HG03025 (cell line): Measurements from ENCODE around the gene SRGAP1.
A peak's percentile ranks its signal among the peaks of the same experiment; 100 is the strongest.
"Not testable (repeated sequence)": the region's sequence is repeated elsewhere in the genome, so short reads cannot be mapped to it uniquely, and the experiment has no call there.

Experiments used
- ATAC-seq: cut with Tn5 transposase; IDR thresholded peaks from one replicate; pipeline ENCODE4 v1.9.1; 2021; ENCODE audit warnings: mild to moderate bottlenecking, moderate library complexity; ENCODE audit not compliant: unreplicated experiment, low FRiP score

The SRGAP1 gene

GRCh38 chr12:64177001-64177400, 332.5 kb downstream of the SRGAP1 start:
- ATAC-seq = no peak

GRCh38 chr12:64178122-64178521, 333.6 kb downstream of the SRGAP1 start:
- no peak for ATAC-seq

- no peak for ATAC-seq
These were observed 336.5 kb downstream of the SRGAP1 start for GRCh38 chr12:64180951-64181350.

- no peak for ATAC-seq
These were observed 337.2 kb downstream of the SRGAP1 start for GRCh38 chr12:64181430-64182291.

DNA sequence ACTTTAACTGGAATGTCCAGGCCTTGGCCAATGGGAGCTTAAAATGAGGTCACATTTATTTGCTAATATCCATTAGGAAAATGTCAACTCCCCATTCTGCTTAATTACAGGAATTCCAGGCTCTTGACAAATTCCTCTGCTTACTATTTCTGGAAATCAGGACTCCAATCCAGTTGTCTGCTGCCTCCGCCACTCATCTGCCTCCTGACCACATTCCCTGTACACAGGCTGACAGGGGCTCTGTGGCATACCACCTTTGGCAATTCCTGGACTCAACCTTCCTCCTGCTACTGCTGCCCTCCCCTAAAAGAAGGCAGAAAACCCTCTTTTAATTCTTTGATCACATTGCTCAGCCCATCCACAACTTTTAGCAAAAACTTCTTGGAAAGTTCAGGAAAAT, 339.7 kb downstream of the SRGAP1 start:
- ATAC-seq = no peak

DNA sequence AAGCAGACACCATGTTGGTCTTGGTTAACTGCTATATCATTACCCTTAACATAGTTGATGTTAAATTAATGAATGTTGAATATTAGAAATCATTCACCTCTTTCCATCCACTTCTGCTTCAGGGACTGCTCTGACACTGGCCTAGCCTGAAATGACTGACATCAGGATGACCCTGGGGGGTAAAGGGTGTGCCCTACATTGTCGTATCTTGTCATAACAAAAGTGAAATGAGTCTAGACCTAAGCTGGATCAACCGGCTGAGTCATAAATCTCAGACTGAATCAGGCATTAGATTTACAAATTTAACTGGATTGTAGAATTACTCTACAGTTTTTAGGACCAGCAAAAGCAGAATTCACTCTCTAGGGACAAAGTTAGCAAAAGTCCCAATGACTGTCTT, 342.3 kb downstream of the SRGAP1 start:
- ATAC-seq = peak; percentile 66

DNA sequence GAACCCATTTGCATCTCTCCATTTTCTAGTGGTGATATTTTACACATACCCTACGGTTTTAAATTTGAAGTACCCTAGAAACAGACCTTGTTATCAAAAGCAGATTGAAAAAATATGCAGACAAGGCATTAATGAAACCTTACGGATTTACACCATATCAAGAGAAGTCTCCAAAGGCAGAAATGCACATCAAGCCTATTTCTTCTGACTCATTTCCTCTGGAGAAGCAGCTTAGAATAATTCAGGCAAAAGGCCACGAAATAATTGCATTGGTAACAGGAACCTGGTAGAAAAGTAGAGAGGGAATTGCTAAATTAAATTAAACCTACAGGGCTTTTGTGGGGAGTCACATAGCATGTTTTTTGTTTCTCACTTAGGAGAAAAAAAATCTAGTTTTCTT, 342.9 kb downstream of the SRGAP1 start:
- ATAC-seq = no peak

GRCh38 chr12:64187794-64188193, 343.3 kb downstream of the SRGAP1 start:
- ATAC-seq = no peak

DNA sequence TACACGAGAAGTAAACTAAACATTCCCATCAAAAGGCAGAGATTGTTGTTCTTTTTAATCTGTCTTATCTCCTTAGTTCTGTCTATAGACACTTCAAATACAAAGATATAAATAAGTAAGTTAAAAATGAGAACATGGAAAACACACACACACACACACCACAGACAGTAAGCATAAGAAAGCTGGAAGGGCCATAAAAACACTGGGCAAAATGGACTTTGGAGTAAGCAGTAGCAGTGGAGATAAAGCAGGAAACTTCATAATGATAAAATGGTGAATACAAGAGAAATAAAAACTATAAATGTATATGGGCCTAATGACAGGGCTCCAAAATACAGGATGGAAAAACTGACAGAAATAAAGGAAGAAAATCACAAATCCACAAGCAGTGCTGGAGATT, 345.0 kb downstream of the SRGAP1 start:
- no peak for ATAC-seq

DNA sequence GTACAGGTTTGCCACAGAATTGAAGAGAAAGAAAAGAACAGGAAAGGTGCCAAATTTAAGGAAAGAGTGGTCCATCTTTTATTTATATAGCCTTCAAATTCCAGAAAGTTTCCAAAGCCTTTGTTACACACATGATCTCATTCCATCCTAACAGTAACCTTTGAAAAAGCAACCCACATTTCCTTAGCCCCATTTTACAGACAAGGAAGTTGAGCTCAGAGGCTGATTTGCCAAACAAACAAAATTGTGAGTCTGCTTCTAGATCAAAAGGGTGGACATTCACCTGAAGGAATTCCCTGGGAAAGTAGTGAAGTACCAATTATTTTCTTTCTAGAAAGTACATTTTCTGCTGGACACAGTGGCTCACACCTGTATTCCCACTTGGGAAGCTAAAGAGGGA, 345.6 kb downstream of the SRGAP1 start:
- no peak for ATAC-seq

DNA sequence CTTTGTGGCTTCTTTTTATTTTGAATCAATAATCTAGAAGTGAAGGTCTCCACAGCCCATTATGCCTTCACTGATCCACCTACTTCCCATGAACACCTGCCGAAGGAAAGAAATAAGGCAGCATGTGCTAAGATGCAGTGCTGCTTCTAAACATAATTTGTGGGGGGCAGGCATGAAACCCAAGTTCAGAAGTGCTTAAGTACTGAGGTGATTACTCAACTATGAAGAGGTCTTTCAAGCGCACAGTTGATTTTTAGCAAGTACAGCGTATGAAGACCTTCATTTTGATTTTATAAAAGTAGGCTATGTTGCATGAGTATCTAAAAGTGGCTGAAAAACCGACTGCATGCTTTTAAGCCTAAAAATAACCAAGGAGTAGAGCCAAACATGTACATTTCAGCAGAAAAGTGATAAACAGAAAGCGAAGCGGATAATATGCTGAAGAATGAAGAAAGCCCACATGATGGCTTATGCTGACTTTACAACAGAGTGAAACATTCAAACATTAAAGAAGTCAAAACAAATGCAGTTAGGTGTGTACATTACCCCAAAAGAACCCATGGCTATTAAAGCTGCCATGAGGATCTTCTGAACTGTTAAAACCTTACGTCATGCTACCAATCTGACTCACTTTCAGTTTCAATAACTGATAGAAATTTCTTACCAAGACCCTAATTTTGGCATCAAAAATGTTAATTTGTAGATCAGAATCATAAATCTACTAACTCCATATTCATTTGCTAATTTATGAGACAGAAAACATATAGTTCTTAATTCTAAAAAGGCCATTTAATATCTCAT, 348.3 kb downstream of the SRGAP1 start:
- ATAC-seq = no peak

GRCh38 chr12:64193931-64194330, 349.4 kb downstream of the SRGAP1 start:
- no peak for ATAC-seq

- ATAC-seq = no peak
These were observed 350.0 kb downstream of the SRGAP1 start for GRCh38 chr12:64194333-64195149.

DNA sequence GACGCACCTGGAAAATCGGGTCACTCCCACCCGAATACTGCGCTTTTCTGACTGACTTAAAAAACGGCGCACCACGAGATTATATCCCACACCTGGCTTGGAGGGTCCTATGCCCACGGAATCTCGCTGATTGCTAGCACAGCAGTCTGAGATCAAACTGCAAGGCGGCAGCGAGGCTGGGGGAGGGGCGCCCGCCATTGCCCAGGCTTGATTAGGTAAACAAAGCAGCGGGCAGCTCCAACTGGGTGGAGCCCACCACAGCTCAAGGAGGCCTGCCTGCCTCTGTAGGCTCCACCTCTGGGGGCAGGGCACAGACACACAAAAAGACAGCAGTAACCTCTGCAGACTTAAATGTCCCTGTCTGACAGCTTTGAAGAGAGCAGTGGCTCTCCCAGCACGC, 351.3 kb downstream of the SRGAP1 start:
- not testable (repeated sequence) for ATAC-seq

GRCh38 chr12:64203036-64203435, 358.5 kb downstream of the SRGAP1 start:
- ATAC-seq = no peak

DNA sequence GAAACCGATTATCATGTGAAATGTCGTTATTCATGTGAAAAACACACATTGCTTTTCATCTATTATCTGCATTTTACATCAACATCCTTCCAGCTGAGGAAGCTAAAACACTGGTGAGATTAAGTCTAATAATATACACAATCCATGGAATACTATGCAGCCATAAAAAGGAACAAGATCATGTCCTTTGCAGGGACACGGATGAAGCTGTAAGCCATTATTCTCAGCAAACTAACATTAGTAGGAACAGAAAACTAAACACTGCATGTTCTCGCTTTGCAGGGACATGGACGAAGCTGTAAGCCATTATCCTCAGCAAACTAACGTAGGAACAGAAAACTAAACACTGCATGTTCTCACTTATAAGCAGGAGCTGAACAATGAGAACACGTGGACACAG, 359.3 kb downstream of the SRGAP1 start:
- ATAC-seq = no peak

DNA sequence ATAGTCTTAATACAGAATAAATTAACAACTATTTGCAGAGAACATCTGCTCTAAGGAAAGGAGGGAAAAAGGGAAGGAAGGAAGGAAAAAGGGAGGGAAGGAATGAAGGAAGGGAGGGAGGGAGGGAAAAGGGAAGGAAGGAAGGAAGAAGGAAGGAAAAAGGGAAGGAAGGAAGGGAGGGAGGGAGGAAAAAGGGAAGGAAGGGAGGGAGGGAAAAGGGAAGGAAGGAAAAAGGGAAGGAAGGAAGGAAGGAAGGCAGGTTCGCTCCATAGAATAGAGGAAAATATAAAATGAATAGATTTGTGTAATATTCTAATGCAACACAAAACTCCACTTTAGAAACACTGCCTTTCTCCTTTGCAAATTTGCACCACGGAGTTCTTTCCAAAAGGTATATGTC, 361.0 kb downstream of the SRGAP1 start:
- no peak for ATAC-seq

GRCh38 chr12:64207453-64207852, 363.0 kb downstream of the SRGAP1 start:
- ATAC-seq = no peak
